Measurements from ENCODE around the gene PLCH1.

GRCh38 chr3:155448531-155448930 lies 296.3 kb downstream of the PLCH1 start:
- no peak for TF ChIP-seq EZH2 (IDR thresholded peaks at IDR 0.05; ENCODE audit: borderline replicate concordance, low read length)
- no peak for TF ChIP-seq CTCF (IDR thresholded peaks at IDR 0.05; ENCODE audit: low read length)
